SK-N-SH (cell line): ENCODE data around the gene RFFL.

Experiments
- CTCF ChIP-seq: fragments of 200-600 bp; sonication (generic); IDR thresholded peaks from 2 replicates; pipeline ENCODE4 v1.6.1; 2017; ENCODE audit warnings: antibody characterized with exemption, mild to moderate bottlenecking, moderate library complexity
- EZH2phosphoT487 ChIP-seq: fragments of 200-600 bp; sonication (generic); IDR thresholded peaks from 2 replicates; pipeline ENCODE4 v1.6.1; 2017; ENCODE audit warnings: low read depth, mixed run types, mild to moderate bottlenecking, antibody characterized with exemption, moderate library complexity, borderline replicate concordance
- JUND ChIP-seq: IDR thresholded peaks from 2 replicates; pipeline ENCODE4 v1.4.0; 2012
- MAX ChIP-seq: IDR thresholded peaks from 2 replicates; pipeline ENCODE4 v1.4.0; 2012; ENCODE audit warnings: low read depth
- MEF2A ChIP-seq: IDR thresholded peaks from 2 replicates; pipeline ENCODE4 v1.4.0; 2012; ENCODE audit warnings: low read depth, borderline replicate concordance
- POLR2AphosphoS5 ChIP-seq: IDR thresholded peaks from 2 replicates; pipeline ENCODE4 v1.6.1; 2012; ENCODE audit warnings: low read depth, low read length
- RAD21 ChIP-seq: IDR thresholded peaks from 2 replicates; pipeline ENCODE4 v1.6.1; 2012; ENCODE audit warnings: mild to moderate bottlenecking, low read length
- REST ChIP-seq: IDR thresholded peaks from 2 replicates; pipeline ENCODE4 v1.6.1; 2012; ENCODE audit warnings: mild to moderate bottlenecking, low read depth, low read length, moderate library complexity
- SIN3A ChIP-seq: IDR thresholded peaks from 2 replicates; pipeline ENCODE4 v1.6.1; 2012; ENCODE audit warnings: low read depth, mild to moderate bottlenecking, low read length, moderate library complexity, borderline replicate concordance
- USF1 ChIP-seq: IDR thresholded peaks from 2 replicates; pipeline ENCODE4 v1.4.0; 2012; ENCODE audit warnings: low read depth, borderline replicate concordance
- USF2 ChIP-seq: fragments of 150-350 bp; IDR thresholded peaks from 2 replicates; pipeline ENCODE4 v1.6.1; 2017; ENCODE audit warnings: antibody characterized with exemption, low read length, low read depth, borderline replicate concordance
- ZBTB33 ChIP-seq: IDR thresholded peaks from 2 replicates; pipeline ENCODE4 v1.4.0; 2012; ENCODE audit warnings: low read depth, borderline replicate concordance

- TF ChIP-seq RAD21 (no peak), JUND (no peak), CTCF (no peak), ZBTB33 (no peak), MAX (no peak), MEF2A (no peak), EZH2phosphoT487 (no peak), SIN3A (no peak), REST (no peak), USF2 (no peak), POLR2AphosphoS5 (no peak), USF1 (no peak)
Observed at GRCh38 chr17:34989473-34989872, 74.0 kb downstream of the RFFL start.
